Esophagus squamous epithelium (tissue), 5 donors: ENCODE data around the gene TMEM131L. TPM values are rescaled to one million over a fixed set of nuclear protein-coding genes. Genes with fewer than 3 reads are reported as not detected.

ENCODE experiments used
- DNase-seq: peaks from one replicate; lab custom pipeline; 2025; lab: John Stamatoyannopoulos, UW
- H3K27ac ChIP-seq, 4 donors: fragments of 200-600 bp; sonication (generic); one replicate each; pipeline ENCODE4 v1.5.1; 2016 to 2019; ENCODE audit warnings: mild to moderate bottlenecking in 1 of 4
- H3K27me3 ChIP-seq, 4 donors: fragments of 200-600 bp; sonication (generic); 1 replicate in 3 of 4; 2 replicates in 1 of 4; pipeline versions ENCODE4 v1.5.1 to v1.6.0; 2017 to 2021; ENCODE audit warnings: antibody characterized with exemption in 1 of 4
- H3K36me3 ChIP-seq, 3 donors: fragments of 200-600 bp; sonication (generic); one replicate each; pipeline ENCODE4 v1.5.1; 2016 to 2019
- H3K4me1 ChIP-seq, 3 donors: fragments of 200-600 bp; sonication (generic); one replicate each; pipeline ENCODE4 v1.5.1; 2017 to 2019
- H3K4me3 ChIP-seq, 4 donors: fragments of 200-600 bp; sonication (generic); 1 replicate in 3 of 4; 2 replicates in 1 of 4; pipeline ENCODE4 v1.5.1; 2016 to 2019; ENCODE audit warnings: mild to moderate bottlenecking in 2 of 4, moderate library complexity in 1 of 4
- H3K9me3 ChIP-seq, 3 donors: fragments of 200-600 bp; sonication (generic); one replicate each; pipeline ENCODE4 v1.5.1; 2016 to 2019
- CTCF ChIP-seq, 6 experiments: fragments of 450-650 bp in 4 of 6; fragments of 200-600 bp in 2 of 6; sonication (generic) in 2 of 6; IDR thresholded peaks; one replicate each; pipeline ENCODE4 v1.5.1; 2016 to 2019; ENCODE audit warnings: antibody characterized with exemption in 6 of 6, mild to moderate bottlenecking in 4 of 6, moderate library complexity in 4 of 6
- POLR2A ChIP-seq, 4 donors: fragments of 450-650 bp; IDR thresholded peaks; one replicate each; pipeline ENCODE4 v1.6.1; 2017; ENCODE audit warnings: antibody characterized with exemption in 4 of 4, mild to moderate bottlenecking in 4 of 4, moderate library complexity in 3 of 4
- WGBS, 2 donors: methylation state at CpG; one replicate each; pipeline ENCODE4 v1.1.5; 2018; 5-methylcytosine and 5-hydroxymethylcytosine counted together
- intact Hi-C: fragments of 100-400 bp; cut with DNase I; formaldehyde crosslinking; loops from one replicate; pipeline ENCODE4 v1.15.0; 2022
- total RNA-seq, 4 donors: library from RNA; depleted of rRNA; stranded (reverse); fragments of >200 nt; gene quantifications; one replicate each; pipeline ENCODE4 v1.1.0, GENCODE V29; 2016
- donor health status: DM: yes; HTN: yes; CAD: no.

TMEM131L gene
- total RNA-seq, 4 donors from 2014 or later, result 9.2 to 14.7 (median 12.4) TPM

DNA sequence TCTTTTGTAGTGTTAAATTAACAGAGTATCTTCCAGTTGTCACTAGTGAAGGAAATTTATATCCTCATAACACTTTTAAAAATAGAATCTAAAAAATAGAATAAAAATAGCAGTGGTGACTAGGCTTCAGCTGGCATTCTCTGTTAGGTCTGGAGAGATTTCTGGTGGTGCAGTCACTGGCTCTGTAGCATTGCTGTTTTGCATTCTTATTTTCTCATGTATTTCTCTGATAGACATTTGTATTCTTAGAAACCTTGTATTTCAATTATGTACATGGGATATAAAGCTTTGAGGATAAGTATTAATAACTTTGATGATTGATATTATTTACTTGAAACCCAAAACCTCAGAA lies 87.6 kb downstream of the TMEM131L start:
- Histone ChIP-seq H3K36me3 (peaks cover 0 to 37% (median 0%) of the 10 kb centered on the region in 3 donors), H3K27me3 (no peaks in the 10 kb centered on the region), H3K4me1 (peaks cover 0 to 11% (median 0%) of the 10 kb centered on the region in 3 donors), H3K27ac (peak overlapping the region in 2 of 4 donors; percentile 2 to 33), H3K9me3 (no peaks in the 10 kb centered on the region), H3K4me3 (no peak overlapping the region)
- no peak for DNase-seq
- TF ChIP-seq POLR2A (IDR thresholded peaks at IDR 0.05) (no peak), CTCF (IDR thresholded peaks at IDR 0.05) (no peak)
- intact Hi-C loops, result no loop called here

DNA sequence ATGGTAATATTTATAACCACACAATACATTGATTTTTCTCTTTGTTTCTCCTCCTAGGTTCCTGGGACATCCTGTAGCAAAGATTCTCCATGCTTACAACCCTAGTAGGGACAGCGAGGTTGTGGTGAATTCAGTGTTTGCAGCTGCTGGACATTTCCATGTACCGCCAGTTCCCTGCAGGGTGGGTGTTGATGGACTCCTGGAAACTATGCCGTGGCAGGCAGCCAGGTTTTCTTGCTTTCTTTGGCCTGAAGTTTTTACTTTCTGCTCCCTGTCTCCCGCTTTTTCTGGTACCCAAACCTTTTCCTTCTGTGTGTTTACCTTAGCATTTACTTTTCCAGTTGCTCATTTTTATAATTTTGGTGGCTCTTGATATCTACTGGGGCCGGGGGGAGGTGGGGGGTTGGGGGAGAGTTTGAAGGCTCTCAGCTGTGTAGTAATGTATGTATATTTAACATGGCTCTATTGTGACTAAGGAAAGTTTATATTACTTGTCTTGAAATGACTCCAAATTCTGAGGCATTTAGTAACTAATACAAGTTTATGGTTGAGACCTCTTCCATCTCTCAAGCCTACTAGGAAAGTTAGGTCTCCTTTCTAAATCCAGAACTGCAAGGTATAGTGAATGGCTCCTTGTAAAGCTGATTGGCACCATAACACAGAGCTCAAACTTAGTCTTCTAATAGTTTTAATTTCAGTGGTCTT lies 89.7 kb downstream of the TMEM131L start:
- DNase-seq, result no peak

GRCh38 chr4:153556435-153556815 lies 90.3 kb downstream of the TMEM131L start:
- intact Hi-C loops, result no loop called here
- H3K27ac ChIP-seq, result no peak overlapping the region
- 59 to 65% methylated on average over 3 of the region's 3 CpGs for WGBS, 2 donors
- TF ChIP-seq CTCF (IDR thresholded peaks at IDR 0.05) (no peak), POLR2A (IDR thresholded peaks at IDR 0.05) (no peak)
- no peaks in the 10 kb centered on the region for H3K27me3 ChIP-seq
- DNase-seq, result no peak
- no peak overlapping the region for H3K4me3 ChIP-seq
- no peaks in the 10 kb centered on the region for H3K9me3 ChIP-seq
- H3K4me1 ChIP-seq, result peaks cover 0 to 11% (median 0%) of the 10 kb centered on the region in 3 donors
- H3K36me3 ChIP-seq, result peaks cover 0 to 55% (median 0%) of the 10 kb centered on the region in 3 donors

More for the DNA sequence above, 89.7 kb downstream of the TMEM131L start:
- Histone ChIP-seq H3K27ac (peak overlapping the region in 1 of 4 donors; percentile 6), H3K36me3 (peaks cover 0 to 55% (median 0%) of the 10 kb centered on the region in 3 donors), H3K4me3 (no peak overlapping the region), H3K4me1 (peaks cover 0 to 11% (median 0%) of the 10 kb centered on the region in 3 donors), H3K9me3 (no peaks in the 10 kb centered on the region), H3K27me3 (no peaks in the 10 kb centered on the region)
- WGBS, 2 donors, result 53 to 55% methylated on average over 5 of the region's 5 CpGs
- no peak for TF ChIP-seq POLR2A (IDR thresholded peaks at IDR 0.05)
- TF ChIP-seq CTCF (IDR thresholded peaks at IDR 0.05), result no peak
- intact Hi-C loops, result no loop called here

- H3K27ac ChIP-seq, result no peak overlapping the region
- H3K4me3 ChIP-seq, result no peak overlapping the region
- H3K27me3 ChIP-seq, result no peaks in the 10 kb centered on the region
- H3K9me3 ChIP-seq, result no peaks in the 10 kb centered on the region
- intact Hi-C loops, result no loop called here
- H3K36me3 ChIP-seq, result peaks cover 0 to 55% (median 0%) of the 10 kb centered on the region in 3 donors
- 68 to 80% methylated on average over 1 of the region's 1 CpG for WGBS, 2 donors
- no peak for TF ChIP-seq POLR2A (IDR thresholded peaks at IDR 0.05)
- no peak for TF ChIP-seq CTCF (IDR thresholded peaks at IDR 0.05)
- peaks cover 0 to 10% (median 6%) of the 10 kb centered on the region in 3 donors for H3K4me1 ChIP-seq
- DNase-seq, result no peak
These were observed 94.7 kb downstream of the TMEM131L start for GRCh38 chr4:153560908-153561307.

- peak overlapping the region in 3 of 4 donors; percentile 11 to 63 (median 17) for H3K27ac ChIP-seq
- H3K4me3 ChIP-seq, result no peak overlapping the region
- WGBS, 2 donors, result 53 to 57% methylated on average over 7 of the region's 7 CpGs
- intact Hi-C loops, result no loop called here
- H3K4me1 ChIP-seq, result peaks cover 0 to 14% (median 6%) of the 10 kb centered on the region in 3 donors
- H3K27me3 ChIP-seq, result no peaks in the 10 kb centered on the region
- peaks cover 0 to 18% (median 0%) of the 10 kb centered on the region in 3 donors for H3K36me3 ChIP-seq
- TF ChIP-seq POLR2A (IDR thresholded peaks at IDR 0.05), result no peak
- TF ChIP-seq CTCF (IDR thresholded peaks at IDR 0.05), result no peak
- H3K9me3 ChIP-seq, result no peaks in the 10 kb centered on the region
- no peak for DNase-seq
These were observed 98.7 kb downstream of the TMEM131L start for GRCh38 chr4:153564630-153565525.
